ENCODE data around the gene CELF4.
A peak's percentile ranks its signal among the peaks of the same experiment; 100 is the strongest.

CELF4 gene

DNA sequence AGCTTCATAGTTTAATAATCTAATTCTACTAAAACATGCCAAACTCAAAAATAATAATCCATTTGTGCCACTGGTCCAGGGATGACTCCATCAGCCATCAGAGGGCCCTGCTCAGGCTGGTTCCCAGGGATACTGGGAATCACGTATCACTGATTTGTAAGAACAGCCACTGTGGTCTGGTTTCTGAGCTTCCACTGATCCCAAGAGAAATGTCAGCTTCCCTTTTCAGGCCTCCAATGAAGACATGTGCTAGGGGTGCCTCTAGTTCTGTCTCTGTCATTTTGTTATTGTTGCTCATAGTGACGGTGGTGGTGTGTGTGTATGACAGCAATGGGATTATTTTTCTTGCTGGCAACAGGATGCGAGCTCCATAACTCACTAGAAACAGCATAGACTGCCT, 83.2 kb downstream of the CELF4 start:
- H3K4me3 ChIP-seq (ENCODE audit: control insufficient read depth, low read depth, low read length), result no peak overlapping the region
- TF ChIP-seq, protein P1, sequence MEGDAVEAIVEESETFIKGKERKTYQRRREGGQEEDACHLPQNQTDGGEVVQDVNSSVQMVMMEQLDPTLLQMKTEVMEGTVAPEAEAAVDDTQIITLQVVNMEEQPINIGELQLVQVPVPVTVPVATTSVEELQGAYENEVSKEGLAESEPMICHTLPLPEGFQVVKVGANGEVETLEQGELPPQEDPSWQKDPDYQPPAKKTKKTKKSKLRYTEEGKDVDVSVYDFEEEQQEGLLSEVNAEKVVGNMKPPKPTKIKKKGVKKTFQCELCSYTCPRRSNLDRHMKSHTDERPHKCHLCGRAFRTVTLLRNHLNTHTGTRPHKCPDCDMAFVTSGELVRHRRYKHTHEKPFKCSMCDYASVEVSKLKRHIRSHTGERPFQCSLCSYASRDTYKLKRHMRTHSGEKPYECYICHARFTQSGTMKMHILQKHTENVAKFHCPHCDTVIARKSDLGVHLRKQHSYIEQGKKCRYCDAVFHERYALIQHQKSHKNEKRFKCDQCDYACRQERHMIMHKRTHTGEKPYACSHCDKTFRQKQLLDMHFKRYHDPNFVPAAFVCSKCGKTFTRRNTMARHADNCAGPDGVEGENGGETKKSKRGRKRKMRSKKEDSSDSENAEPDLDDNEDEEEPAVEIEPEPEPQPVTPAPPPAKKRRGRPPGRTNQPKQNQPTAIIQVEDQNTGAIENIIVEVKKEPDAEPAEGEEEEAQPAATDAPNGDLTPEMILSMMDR (conservative IDR thresholded peaks at IDR 0.05; ENCODE audit: control insufficient read depth, insufficient read depth, low read depth, low read length), result no peak
- DNase-seq (ENCODE audit: low read depth), result no peak

DNA sequence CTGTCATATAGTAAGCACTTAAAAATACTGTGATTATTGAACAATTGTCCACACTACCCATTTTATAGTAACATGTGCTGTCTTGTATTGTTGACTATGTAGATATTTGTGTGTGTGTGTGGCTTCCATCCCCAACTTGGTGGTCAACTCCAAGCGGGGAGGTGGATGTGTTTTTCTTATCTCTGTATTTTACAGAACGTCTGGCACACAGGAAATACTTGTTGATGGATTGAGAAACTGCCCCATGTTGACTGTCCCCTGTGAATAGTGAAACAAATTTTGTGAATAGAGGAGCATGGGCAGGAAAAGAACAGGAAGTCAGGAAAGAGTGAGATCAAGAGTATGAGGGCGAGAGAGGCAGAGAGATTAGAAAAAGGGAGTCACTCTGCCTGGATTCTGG, 83.6 kb downstream of the CELF4 start:
- DNase-seq (ENCODE audit: low read depth), result no peak

DNA sequence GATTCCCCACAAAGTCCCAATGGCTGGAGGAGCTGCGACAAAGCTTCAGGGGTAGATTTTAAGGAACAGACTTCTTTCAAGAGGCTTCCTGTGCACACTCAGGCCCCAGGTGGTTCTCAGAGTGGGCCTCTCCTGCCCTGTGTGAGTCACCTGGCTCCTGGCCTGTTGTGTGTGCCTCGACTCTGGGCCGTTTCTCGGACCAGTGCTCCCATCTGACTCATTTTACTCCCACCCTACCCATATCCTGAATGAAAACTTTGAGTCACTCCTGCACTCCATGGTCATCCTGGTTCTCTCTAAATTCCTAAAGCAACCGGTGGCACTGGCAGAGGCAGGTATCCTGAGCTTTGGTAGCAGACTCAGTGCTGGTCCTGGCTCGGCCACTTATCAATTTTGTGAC, 84.1 kb downstream of the CELF4 start:
- TF ChIP-seq, protein P1 (conservative IDR thresholded peaks at IDR 0.05; ENCODE audit: control insufficient read depth, insufficient read depth, low read depth, low read length), result no peak
- DNase-seq (ENCODE audit: low read depth), result peak; percentile 3
- no peak overlapping the region for H3K4me3 ChIP-seq (ENCODE audit: control insufficient read depth, low read depth, low read length)

More for the DNA sequence above, 83.6 kb downstream of the CELF4 start:
- H3K4me3 ChIP-seq (ENCODE audit: control insufficient read depth, low read depth, low read length), result no peak overlapping the region
- TF ChIP-seq, protein P1 (conservative IDR thresholded peaks at IDR 0.05; ENCODE audit: control insufficient read depth, insufficient read depth, low read depth, low read length), result no peak

DNA sequence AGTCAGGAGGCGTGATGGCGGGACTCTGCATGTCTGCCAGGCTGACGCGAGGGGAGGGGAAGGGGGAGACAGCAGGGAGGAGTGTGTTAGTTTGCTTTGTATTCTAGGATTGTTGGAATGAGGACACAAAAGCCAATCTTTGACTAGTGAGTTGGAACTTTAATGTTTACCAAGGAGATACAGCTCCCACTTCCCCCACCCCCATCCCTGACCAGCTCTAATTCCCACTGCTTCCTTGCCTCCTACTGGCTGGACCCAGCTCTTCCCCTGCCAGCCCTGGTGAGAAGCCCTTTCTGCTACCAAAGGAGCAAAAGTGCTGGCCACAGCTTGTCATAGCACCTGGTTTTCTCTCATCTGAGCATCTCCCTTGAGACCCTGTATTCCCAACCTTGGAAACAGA, 84.5 kb downstream of the CELF4 start:
- no peak overlapping the region for H3K4me3 ChIP-seq (ENCODE audit: control insufficient read depth, low read depth, low read length)
- TF ChIP-seq, protein P1 (conservative IDR thresholded peaks at IDR 0.05; ENCODE audit: control insufficient read depth, insufficient read depth, low read depth, low read length), result no peak
- no peak for DNase-seq (ENCODE audit: low read depth)

DNA sequence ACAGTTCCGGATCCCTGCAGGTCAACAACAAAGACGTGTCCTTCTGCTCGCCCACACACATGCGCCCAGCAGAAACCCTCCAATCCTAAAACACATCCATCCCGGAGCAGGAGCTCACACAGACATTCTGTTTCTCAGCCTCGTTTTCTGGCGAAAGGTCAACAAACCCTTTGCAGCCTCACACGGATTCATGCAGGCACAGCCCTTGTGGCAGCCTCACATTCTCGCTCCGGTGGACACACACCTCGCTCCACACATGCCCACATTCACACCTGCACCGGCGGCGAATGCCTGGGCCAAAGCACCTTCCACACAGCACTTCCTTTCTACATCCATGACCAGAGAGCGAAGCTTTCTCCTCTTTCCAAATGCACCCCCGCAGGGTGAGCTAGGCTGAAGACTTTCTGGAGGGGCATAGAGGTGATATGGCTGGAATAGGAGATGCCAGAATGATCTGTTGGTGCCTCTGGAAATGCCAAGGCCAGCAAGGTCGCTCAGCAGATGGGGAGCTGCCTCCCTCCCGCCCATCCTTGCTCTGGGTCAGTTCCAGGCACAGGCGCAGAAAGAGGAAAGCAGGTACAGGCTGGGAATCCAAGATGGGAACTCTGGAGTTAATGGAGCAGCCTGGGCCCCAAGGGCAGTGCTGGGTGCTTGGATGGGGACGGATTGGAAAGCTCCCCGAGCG, 88.8 kb downstream of the CELF4 start:
- no peak for DNase-seq (ENCODE audit: low read depth)
- TF ChIP-seq, protein P1 (conservative IDR thresholded peaks at IDR 0.05; ENCODE audit: control insufficient read depth, insufficient read depth, low read depth, low read length), result no peak
- H3K4me3 ChIP-seq (ENCODE audit: control insufficient read depth, low read depth, low read length), result no peak overlapping the region

DNA sequence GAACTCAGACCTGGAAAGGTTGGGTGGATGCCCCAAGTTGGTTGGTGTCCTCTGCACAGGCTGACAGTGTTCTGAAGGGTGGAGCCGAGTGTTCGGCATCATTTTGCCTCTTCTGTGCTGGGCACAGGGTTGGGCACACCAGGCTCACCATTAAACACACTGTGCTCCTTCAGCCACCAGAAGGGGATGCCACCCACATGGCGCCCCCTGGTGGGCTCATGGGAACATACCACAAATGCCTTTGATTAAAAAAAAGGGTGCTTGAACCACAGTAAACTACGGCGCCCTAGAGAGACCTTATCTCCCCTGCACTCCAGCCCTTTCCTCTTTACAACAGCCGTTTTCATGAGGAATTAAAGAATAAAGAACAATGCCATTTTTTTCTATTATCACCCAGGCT, 89.4 kb downstream of the CELF4 start:
- TF ChIP-seq, protein P1 (conservative IDR thresholded peaks at IDR 0.05; ENCODE audit: control insufficient read depth, insufficient read depth, low read depth, low read length), result peak; percentile 54
- DNase-seq (ENCODE audit: low read depth), result peak; percentile 17
- no peak overlapping the region for H3K4me3 ChIP-seq (ENCODE audit: control insufficient read depth, low read depth, low read length)

Measured in fibroblast of mammary gland (primary cell).